Measurements from ENCODE around the gene CS.
"Not testable (repeated sequence)": the region's sequence is repeated elsewhere in the genome, so short reads cannot be mapped to it uniquely, and the experiment has no call there.

CS gene

GRCh38 chr12:56299853-56300643, at the start of gene CS:
Gene CS, minus strand, starts transcription at chr12:56300330. Its CDS starts 129 bp downstream, at chr12:56300201.
- DNase-seq (ENCODE audit: low read depth in 2 of 2), result peak; percentile 97 to 99

- DNase-seq (ENCODE audit: low read depth in 2 of 2), result no peak
Observed at GRCh38 chr12:56348776-56349175, 48.6 kb upstream of the CS start.

GRCh38 chr12:56347255-56347654, 47.1 kb upstream of the CS start:
- DNase-seq (ENCODE audit: low read depth in 2 of 2), result not testable (repeated sequence)

- DNase-seq (ENCODE audit: low read depth in 2 of 2), result no peak
Observed at GRCh38 chr12:56346675-56347074, 46.5 kb upstream of the CS start.

- not testable (repeated sequence) for DNase-seq (ENCODE audit: low read depth in 2 of 2)
Observed at GRCh38 chr12:56342290-56342689, 42.2 kb upstream of the CS start.

GRCh38 chr12:56341616-56342015, 41.5 kb upstream of the CS start:
- no peak for DNase-seq (ENCODE audit: low read depth in 2 of 2)

- no peak for DNase-seq (ENCODE audit: low read depth in 2 of 2)
Observed at GRCh38 chr12:56339158-56339422, 39.0 kb upstream of the CS start.

- DNase-seq (ENCODE audit: low read depth in 2 of 2), result peak; percentile 68 to 84
Observed at GRCh38 chr12:56338308-56339157, 38.4 kb upstream of the CS start, which contains the start of gene IL23A. Gene IL23A, plus strand, starts transcription at chr12:56338884. Its CDS starts 161 bp downstream, at chr12:56339045.

GRCh38 chr12:56337753-56338251, 37.7 kb upstream of the CS start:
- no peak for DNase-seq (ENCODE audit: low read depth in 2 of 2)

- DNase-seq (ENCODE audit: low read depth in 2 of 2), result no peak
Observed at GRCh38 chr12:56336361-56337167, 36.4 kb upstream of the CS start.

- DNase-seq (ENCODE audit: low read depth in 2 of 2), result not testable (repeated sequence)
Observed at GRCh38 chr12:56335527-56335926, 35.4 kb upstream of the CS start.

GRCh38 chr12:56334490-56334793, 34.3 kb upstream of the CS start:
- no peak for DNase-seq (ENCODE audit: low read depth in 2 of 2)

- peak; percentile 83 to 88 for DNase-seq (ENCODE audit: low read depth in 2 of 2)
Observed at GRCh38 chr12:56333679-56334489, 33.8 kb upstream of the CS start, which contains the start of gene PAN2. Gene PAN2, minus strand, starts transcription at chr12:56334000. Its CDS starts 906 bp downstream, at chr12:56333094.

- DNase-seq (ENCODE audit: low read depth in 2 of 2), result no peak
Observed at GRCh38 chr12:56333197-56333678, 33.1 kb upstream of the CS start.

GRCh38 chr12:56332512-56333196, 32.5 kb upstream of the CS start:
- no peak for DNase-seq (ENCODE audit: low read depth in 2 of 2)

GRCh38 chr12:56330936-56331490, 30.9 kb upstream of the CS start:
- no peak for DNase-seq (ENCODE audit: low read depth in 2 of 2)

- no peak for DNase-seq (ENCODE audit: low read depth in 2 of 2)
Observed at GRCh38 chr12:56326533-56326932, 26.4 kb upstream of the CS start.

GRCh38 chr12:56326126-56326525, 26.0 kb upstream of the CS start:
- no peak for DNase-seq (ENCODE audit: low read depth in 2 of 2)

- no peak for DNase-seq (ENCODE audit: low read depth in 2 of 2)
Observed at GRCh38 chr12:56324206-56324605, 24.1 kb upstream of the CS start.

- DNase-seq (ENCODE audit: low read depth in 2 of 2), result not testable (repeated sequence)
Observed at GRCh38 chr12:56321610-56322009, 21.5 kb upstream of the CS start.
